WTC11 (cell line): Measurements from ENCODE around the gene KRTAP20-4. TPM values are rescaled to one million over a fixed set of nuclear protein-coding genes. Genes with fewer than 3 reads are reported as not detected.

ENCODE experiments used
- ATAC-seq: fragments of 200-7000 bp; cut with Tn5 transposase; 2 replicates; pipeline ENCODE4 v1.10.0; 2021; ENCODE audit warnings: mild to moderate bottlenecking, moderate library complexity
- CTCF ChIA-PET: fragments of 300-600 bp; sonication (Branson Sonifier 250); formaldehyde crosslinking; loops from one replicate; lab custom pipeline; 2021; ENCODE audit warnings: antibody characterized with exemption; lab: Charles Lee
- POLR2A ChIA-PET: fragments of 350-600 bp; sonication (Branson Sonifier 250); formaldehyde crosslinking; loops from one replicate; lab custom pipeline; 2021; ENCODE audit warnings: antibody characterized with exemption; lab: Charles Lee
- DNase-seq: peaks from one replicate; pipeline ENCODE4 v3.0.0; 2021; ENCODE audit warnings: low spot score
- H3K27ac Mint-ChIP-seq: 2 replicates; pipeline ENCODE4 v1.8.0; 2021; ENCODE audit warnings: mixed read lengths
- H3K27me3 Mint-ChIP-seq: 2 replicates; pipeline ENCODE4 v1.8.0; 2021; ENCODE audit warnings: low read depth, mild to moderate bottlenecking, moderate library complexity, mixed read lengths
- H3K36me3 Mint-ChIP-seq: 2 replicates; pipeline ENCODE4 v1.8.0; 2021; ENCODE audit warnings: mixed read lengths
- H3K4me1 Mint-ChIP-seq: 2 replicates; pipeline ENCODE4 v1.8.0; 2022; ENCODE audit warnings: mixed read lengths
- H3K4me3 Mint-ChIP-seq: 2 replicates; pipeline ENCODE4 v1.8.0; 2021; ENCODE audit warnings: mild to moderate bottlenecking, moderate library complexity, mixed read lengths
- H3K9me3 Mint-ChIP-seq: 2 replicates; pipeline ENCODE4 v1.8.0; 2021; ENCODE audit warnings: mixed read lengths
- CBFB ChIP-seq: sonication (generic); formaldehyde crosslinking; IDR thresholded peaks from 2 replicates; pipeline ENCODE4 v1.8.1; 2022; ENCODE audit warnings: mild to moderate bottlenecking, low read depth, missing genetic modification reagents
- CREM ChIP-seq: sonication (generic); formaldehyde crosslinking; IDR thresholded peaks from 2 replicates; pipeline ENCODE4 v1.8.1; 2022; ENCODE audit warnings: mild to moderate bottlenecking, missing genetic modification reagents, moderate library complexity
- ELF4 ChIP-seq: sonication (generic); formaldehyde crosslinking; IDR thresholded peaks from 2 replicates; pipeline ENCODE4 v1.8.1; 2022; ENCODE audit warnings: low read depth, mild to moderate bottlenecking, moderate library complexity, missing genetic modification reagents
- EMX1 ChIP-seq: fragments of 250-450 bp; sonication (Bioruptor Pico); IDR thresholded peaks from 2 replicates; pipeline ENCODE4 v1.8.0; 2021; ENCODE audit warnings: mild to moderate bottlenecking
- FOXJ3 ChIP-seq: sonication (generic); formaldehyde crosslinking; IDR thresholded peaks from 2 replicates; pipeline ENCODE4 v1.9.0; 2021; ENCODE audit warnings: missing genetic modification reagents, mild to moderate bottlenecking, borderline replicate concordance
- FOXP1 ChIP-seq: sonication (generic); formaldehyde crosslinking; IDR thresholded peaks from 2 replicates; pipeline ENCODE4 v1.8.0; 2022; ENCODE audit warnings: missing genetic modification reagents, mild to moderate bottlenecking, moderate library complexity, borderline replicate concordance
- MYBL2 ChIP-seq: sonication (generic); formaldehyde crosslinking; IDR thresholded peaks from 2 replicates; pipeline ENCODE4 v1.8.1; 2023; ENCODE audit warnings: mild to moderate bottlenecking, moderate library complexity, missing genetic modification reagents
- NFE2L1 ChIP-seq: sonication (generic); formaldehyde crosslinking; IDR thresholded peaks from 2 replicates; pipeline ENCODE4 v1.8.1; 2023; ENCODE audit warnings: missing genetic modification reagents
- NFYB ChIP-seq: sonication (generic); formaldehyde crosslinking; conservative IDR thresholded peaks from 2 replicates; pipeline ENCODE4 v1.8.0; 2022; ENCODE audit warnings: low read depth, missing genetic modification reagents
- NR2C2 ChIP-seq: sonication (generic); formaldehyde crosslinking; IDR thresholded peaks from 2 replicates; pipeline ENCODE4 v1.8.0; 2022; ENCODE audit warnings: mild to moderate bottlenecking, missing genetic modification reagents
- NR3C1 ChIP-seq: sonication (generic); formaldehyde crosslinking; conservative IDR thresholded peaks from 2 replicates; pipeline ENCODE4 v1.8.1; 2023; ENCODE audit warnings: low read depth, mild to moderate bottlenecking, missing genetic modification reagents
- ZNF671 ChIP-seq: fragments of 250-450 bp; sonication (Bioruptor Pico); IDR thresholded peaks from 2 replicates; pipeline ENCODE4 v1.8.0; 2021; ENCODE audit warnings: mild to moderate bottlenecking
- total RNA-seq: library from RNA; stranded (reverse); gene quantifications from 3 replicates; pipeline ENCODE4 v1.2.3, GENCODE V29; 2021
- TF ChIP-seq, protein P1 (sequence below): sonication (generic); formaldehyde crosslinking; IDR thresholded peaks from 2 replicates; pipeline ENCODE4 v1.8.1; 2022; ENCODE audit warnings: low read depth, missing genetic modification reagents, borderline replicate concordance
- TF ChIP-seq, protein P2 (sequence below): sonication (generic); formaldehyde crosslinking; IDR thresholded peaks from 2 replicates; pipeline ENCODE4 v1.8.0; 2023; ENCODE audit warnings: missing genetic modification reagents, mild to moderate bottlenecking, borderline replicate concordance
- TF ChIP-seq, protein P3 (sequence below): sonication (generic); formaldehyde crosslinking; IDR thresholded peaks from 2 replicates; pipeline ENCODE4 v1.8.1; 2023; ENCODE audit warnings: mild to moderate bottlenecking, missing genetic modification reagents
- TF ChIP-seq, protein P4 (sequence below): sonication (generic); formaldehyde crosslinking; IDR thresholded peaks from 2 replicates; pipeline ENCODE4 v1.8.0; 2022; ENCODE audit warnings: mild to moderate bottlenecking, missing genetic modification reagents
- TF ChIP-seq, protein P5 (sequence below): sonication (generic); formaldehyde crosslinking; IDR thresholded peaks from 2 replicates; pipeline ENCODE4 v1.8.1; 2022; ENCODE audit warnings: missing genetic modification reagents, borderline replicate concordance
- TF ChIP-seq, protein P6 (sequence below): fragments of 250-450 bp; sonication (Bioruptor Pico); IDR thresholded peaks from 2 replicates; pipeline ENCODE4 v2.1.2; 2022; ENCODE audit warnings: mild to moderate bottlenecking, moderate library complexity
- TF ChIP-seq, protein P7 (sequence below): sonication (generic); formaldehyde crosslinking; IDR thresholded peaks from 2 replicates; pipeline ENCODE4 v1.8.0; 2022; ENCODE audit warnings: mild to moderate bottlenecking, missing genetic modification reagents
- TF ChIP-seq, protein P8 (sequence below): fragments of 250-450 bp; sonication (Bioruptor Pico); IDR thresholded peaks from 2 replicates; pipeline ENCODE4 v1.9.0; 2021; ENCODE audit warnings: mild to moderate bottlenecking

KRTAP20-4 gene
- total RNA-seq, 1 experiment from 2014 or later, result not detected

DNA sequence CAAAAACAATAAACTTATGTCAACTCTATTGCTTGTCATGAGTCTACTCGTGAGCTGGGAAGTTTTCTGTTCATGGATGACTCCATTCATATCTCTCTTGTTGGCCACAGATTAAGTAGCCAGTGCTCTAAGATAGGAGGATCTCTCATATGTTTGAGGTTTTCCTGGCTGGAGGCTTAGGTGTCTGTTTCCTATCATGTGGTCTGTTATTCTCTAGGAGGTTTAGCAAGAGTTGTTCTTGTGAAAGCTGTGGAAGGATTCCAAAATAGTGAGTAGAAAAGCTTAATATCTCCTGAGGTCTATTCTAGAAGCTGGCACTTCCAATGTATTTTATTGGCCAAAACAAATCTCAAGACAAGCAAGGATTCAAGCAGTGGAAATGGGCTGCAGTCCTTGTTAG, 8.8 kb downstream of the KRTAP20-4 start:
- Mint-ChIP-seq H3K36me3 (peaks cover 13% of the 10 kb centered on the region), H3K27me3 (no peaks in the 10 kb centered on the region), H3K9me3 (peaks cover 13% of the 10 kb centered on the region), H3K4me3 (no peak overlapping the region), H3K4me1 (peaks cover 12% of the 10 kb centered on the region), H3K27ac (no peak overlapping the region)
- DNase-seq (no peak), ATAC-seq (no peak)
- ChIA-PET CTCF (no interaction called here), POLR2A (no interaction called here)
- TF ChIP-seq, protein P1, sequence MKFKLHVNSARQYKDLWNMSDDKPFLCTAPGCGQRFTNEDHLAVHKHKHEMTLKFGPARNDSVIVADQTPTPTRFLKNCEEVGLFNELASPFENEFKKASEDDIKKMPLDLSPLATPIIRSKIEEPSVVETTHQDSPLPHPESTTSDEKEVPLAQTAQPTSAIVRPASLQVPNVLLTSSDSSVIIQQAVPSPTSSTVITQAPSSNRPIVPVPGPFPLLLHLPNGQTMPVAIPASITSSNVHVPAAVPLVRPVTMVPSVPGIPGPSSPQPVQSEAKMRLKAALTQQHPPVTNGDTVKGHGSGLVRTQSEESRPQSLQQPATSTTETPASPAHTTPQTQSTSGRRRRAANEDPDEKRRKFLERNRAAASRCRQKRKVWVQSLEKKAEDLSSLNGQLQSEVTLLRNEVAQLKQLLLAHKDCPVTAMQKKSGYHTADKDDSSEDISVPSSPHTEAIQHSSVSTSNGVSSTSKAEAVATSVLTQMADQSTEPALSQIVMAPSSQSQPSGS (CRISPR knock-in tag), result no peak
- no peak for TF ChIP-seq MYBL2 (CRISPR knock-in tag)
- TF ChIP-seq NFE2L1 (CRISPR knock-in tag), result no peak
- TF ChIP-seq, protein P2, sequence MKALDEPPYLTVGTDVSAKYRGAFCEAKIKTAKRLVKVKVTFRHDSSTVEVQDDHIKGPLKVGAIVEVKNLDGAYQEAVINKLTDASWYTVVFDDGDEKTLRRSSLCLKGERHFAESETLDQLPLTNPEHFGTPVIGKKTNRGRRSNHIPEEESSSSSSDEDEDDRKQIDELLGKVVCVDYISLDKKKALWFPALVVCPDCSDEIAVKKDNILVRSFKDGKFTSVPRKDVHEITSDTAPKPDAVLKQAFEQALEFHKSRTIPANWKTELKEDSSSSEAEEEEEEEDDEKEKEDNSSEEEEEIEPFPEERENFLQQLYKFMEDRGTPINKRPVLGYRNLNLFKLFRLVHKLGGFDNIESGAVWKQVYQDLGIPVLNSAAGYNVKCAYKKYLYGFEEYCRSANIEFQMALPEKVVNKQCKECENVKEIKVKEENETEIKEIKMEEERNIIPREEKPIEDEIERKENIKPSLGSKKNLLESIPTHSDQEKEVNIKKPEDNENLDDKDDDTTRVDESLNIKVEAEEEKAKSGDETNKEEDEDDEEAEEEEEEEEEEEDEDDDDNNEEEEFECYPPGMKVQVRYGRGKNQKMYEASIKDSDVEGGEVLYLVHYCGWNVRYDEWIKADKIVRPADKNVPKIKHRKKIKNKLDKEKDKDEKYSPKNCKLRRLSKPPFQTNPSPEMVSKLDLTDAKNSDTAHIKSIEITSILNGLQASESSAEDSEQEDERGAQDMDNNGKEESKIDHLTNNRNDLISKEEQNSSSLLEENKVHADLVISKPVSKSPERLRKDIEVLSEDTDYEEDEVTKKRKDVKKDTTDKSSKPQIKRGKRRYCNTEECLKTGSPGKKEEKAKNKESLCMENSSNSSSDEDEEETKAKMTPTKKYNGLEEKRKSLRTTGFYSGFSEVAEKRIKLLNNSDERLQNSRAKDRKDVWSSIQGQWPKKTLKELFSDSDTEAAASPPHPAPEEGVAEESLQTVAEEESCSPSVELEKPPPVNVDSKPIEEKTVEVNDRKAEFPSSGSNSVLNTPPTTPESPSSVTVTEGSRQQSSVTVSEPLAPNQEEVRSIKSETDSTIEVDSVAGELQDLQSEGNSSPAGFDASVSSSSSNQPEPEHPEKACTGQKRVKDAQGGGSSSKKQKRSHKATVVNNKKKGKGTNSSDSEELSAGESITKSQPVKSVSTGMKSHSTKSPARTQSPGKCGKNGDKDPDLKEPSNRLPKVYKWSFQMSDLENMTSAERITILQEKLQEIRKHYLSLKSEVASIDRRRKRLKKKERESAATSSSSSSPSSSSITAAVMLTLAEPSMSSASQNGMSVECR (CRISPR knock-in tag), result no peak
- no peak for TF ChIP-seq FOXJ3 (CRISPR knock-in tag)
- TF ChIP-seq NR2C2 (CRISPR knock-in tag), result no peak
- TF ChIP-seq, protein P3, sequence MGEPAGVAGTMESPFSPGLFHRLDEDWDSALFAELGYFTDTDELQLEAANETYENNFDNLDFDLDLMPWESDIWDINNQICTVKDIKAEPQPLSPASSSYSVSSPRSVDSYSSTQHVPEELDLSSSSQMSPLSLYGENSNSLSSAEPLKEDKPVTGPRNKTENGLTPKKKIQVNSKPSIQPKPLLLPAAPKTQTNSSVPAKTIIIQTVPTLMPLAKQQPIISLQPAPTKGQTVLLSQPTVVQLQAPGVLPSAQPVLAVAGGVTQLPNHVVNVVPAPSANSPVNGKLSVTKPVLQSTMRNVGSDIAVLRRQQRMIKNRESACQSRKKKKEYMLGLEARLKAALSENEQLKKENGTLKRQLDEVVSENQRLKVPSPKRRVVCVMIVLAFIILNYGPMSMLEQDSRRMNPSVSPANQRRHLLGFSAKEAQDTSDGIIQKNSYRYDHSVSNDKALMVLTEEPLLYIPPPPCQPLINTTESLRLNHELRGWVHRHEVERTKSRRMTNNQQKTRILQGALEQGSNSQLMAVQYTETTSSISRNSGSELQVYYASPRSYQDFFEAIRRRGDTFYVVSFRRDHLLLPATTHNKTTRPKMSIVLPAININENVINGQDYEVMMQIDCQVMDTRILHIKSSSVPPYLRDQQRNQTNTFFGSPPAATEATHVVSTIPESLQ (CRISPR knock-in tag), result no peak
- TF ChIP-seq NR3C1 (CRISPR knock-in tag), result no peak
- TF ChIP-seq EMX1 (CRISPR knock-in tag), result no peak
- TF ChIP-seq CBFB (CRISPR knock-in tag), result no peak
- no peak for TF ChIP-seq ZNF671 (CRISPR knock-in tag)
- TF ChIP-seq, protein P4, sequence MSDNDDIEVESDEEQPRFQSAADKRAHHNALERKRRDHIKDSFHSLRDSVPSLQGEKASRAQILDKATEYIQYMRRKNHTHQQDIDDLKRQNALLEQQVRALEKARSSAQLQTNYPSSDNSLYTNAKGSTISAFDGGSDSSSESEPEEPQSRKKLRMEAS, result no peak
- no peak for TF ChIP-seq ELF4
- TF ChIP-seq FOXP1 (CRISPR knock-in tag), result no peak
- TF ChIP-seq, protein P5, sequence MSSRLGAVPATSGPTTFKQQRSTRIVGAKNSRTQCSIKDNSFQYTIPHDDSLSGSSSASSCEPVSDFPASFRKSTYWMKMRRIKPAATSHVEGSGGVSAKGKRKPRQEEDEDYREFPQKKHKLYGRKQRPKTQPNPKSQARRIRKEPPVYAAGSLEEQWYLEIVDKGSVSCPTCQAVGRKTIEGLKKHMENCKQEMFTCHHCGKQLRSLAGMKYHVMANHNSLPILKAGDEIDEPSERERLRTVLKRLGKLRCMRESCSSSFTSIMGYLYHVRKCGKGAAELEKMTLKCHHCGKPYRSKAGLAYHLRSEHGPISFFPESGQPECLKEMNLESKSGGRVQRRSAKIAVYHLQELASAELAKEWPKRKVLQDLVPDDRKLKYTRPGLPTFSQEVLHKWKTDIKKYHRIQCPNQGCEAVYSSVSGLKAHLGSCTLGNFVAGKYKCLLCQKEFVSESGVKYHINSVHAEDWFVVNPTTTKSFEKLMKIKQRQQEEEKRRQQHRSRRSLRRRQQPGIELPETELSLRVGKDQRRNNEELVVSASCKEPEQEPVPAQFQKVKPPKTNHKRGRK (CRISPR knock-in tag), result no peak
- TF ChIP-seq NFYB (CRISPR knock-in tag), result no peak
- TF ChIP-seq CREM (CRISPR knock-in tag), result no peak
- TF ChIP-seq, protein P6, sequence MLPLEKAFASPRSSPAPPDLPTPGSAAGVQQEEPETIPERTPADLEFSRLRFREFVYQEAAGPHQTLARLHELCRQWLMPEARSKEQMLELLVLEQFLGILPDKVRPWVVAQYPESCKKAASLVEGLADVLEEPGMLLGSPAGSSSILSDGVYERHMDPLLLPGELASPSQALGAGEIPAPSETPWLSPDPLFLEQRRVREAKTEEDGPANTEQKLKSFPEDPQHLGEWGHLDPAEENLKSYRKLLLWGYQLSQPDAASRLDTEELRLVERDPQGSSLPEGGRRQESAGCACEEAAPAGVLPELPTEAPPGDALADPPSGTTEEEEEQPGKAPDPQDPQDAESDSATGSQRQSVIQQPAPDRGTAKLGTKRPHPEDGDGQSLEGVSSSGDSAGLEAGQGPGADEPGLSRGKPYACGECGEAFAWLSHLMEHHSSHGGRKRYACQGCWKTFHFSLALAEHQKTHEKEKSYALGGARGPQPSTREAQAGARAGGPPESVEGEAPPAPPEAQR (CRISPR knock-in tag), result no peak
- TF ChIP-seq, protein P7, sequence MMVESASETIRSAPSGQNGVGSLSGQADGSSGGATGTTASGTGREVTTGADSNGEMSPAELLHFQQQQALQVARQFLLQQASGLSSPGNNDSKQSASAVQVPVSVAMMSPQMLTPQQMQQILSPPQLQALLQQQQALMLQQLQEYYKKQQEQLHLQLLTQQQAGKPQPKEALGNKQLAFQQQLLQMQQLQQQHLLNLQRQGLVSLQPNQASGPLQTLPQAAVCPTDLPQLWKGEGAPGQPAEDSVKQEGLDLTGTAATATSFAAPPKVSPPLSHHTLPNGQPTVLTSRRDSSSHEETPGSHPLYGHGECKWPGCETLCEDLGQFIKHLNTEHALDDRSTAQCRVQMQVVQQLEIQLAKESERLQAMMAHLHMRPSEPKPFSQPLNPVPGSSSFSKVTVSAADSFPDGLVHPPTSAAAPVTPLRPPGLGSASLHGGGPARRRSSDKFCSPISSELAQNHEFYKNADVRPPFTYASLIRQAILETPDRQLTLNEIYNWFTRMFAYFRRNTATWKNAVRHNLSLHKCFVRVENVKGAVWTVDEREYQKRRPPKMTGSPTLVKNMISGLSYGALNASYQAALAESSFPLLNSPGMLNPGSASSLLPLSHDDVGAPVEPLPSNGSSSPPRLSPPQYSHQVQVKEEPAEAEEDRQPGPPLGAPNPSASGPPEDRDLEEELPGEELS (CRISPR knock-in tag), result no peak
- TF ChIP-seq, protein P8, sequence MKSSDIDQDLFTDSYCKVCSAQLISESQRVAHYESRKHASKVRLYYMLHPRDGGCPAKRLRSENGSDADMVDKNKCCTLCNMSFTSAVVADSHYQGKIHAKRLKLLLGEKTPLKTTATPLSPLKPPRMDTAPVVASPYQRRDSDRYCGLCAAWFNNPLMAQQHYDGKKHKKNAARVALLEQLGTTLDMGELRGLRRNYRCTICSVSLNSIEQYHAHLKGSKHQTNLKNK (CRISPR knock-in tag), result no peak
- TF ChIP-seq, all 79 proteins: peak for 0
